ENCODE measurements around the gene IGSF8.

The IGSF8 gene

GRCh38 chr1:160068225-160068624 is 30.2 kb downstream of the IGSF8 start:
- H3K4me3 ChIP-seq (ENCODE audit: low read depth, low read length): no peak overlapping the region
- no peak for TF ChIP-seq CTCF (IDR thresholded peaks at IDR 0.05; ENCODE audit: low read depth, low read length, missing control alignments)
- DNase-seq (ENCODE audit: low read depth): no peak

- H3K4me3 ChIP-seq (ENCODE audit: low read depth, low read length): no peak overlapping the region
- DNase-seq (ENCODE audit: low read depth): no peak
- TF ChIP-seq CTCF (IDR thresholded peaks at IDR 0.05; ENCODE audit: low read depth, low read length, missing control alignments): no peak
Measured at GRCh38 chr1:160066829-160067745, 31.3 kb downstream of the IGSF8 start.

- DNase-seq (ENCODE audit: low read depth): no peak
- no peak for TF ChIP-seq CTCF (IDR thresholded peaks at IDR 0.05; ENCODE audit: low read depth, low read length, missing control alignments)
- no peak overlapping the region for H3K4me3 ChIP-seq (ENCODE audit: low read depth, low read length)
Measured at GRCh38 chr1:160064746-160065145, 33.7 kb downstream of the IGSF8 start.

- no peak overlapping the region for H3K4me3 ChIP-seq (ENCODE audit: low read depth, low read length)
- no peak for DNase-seq (ENCODE audit: low read depth)
- no peak for TF ChIP-seq CTCF (IDR thresholded peaks at IDR 0.05; ENCODE audit: low read depth, low read length, missing control alignments)
Measured at GRCh38 chr1:160064164-160064563, 34.3 kb downstream of the IGSF8 start.

- H3K4me3 ChIP-seq (ENCODE audit: low read depth, low read length): no peak overlapping the region
- DNase-seq (ENCODE audit: low read depth): no peak
- TF ChIP-seq CTCF (IDR thresholded peaks at IDR 0.05; ENCODE audit: low read depth, low read length, missing control alignments): no peak
Measured at GRCh38 chr1:160063176-160063575, 35.2 kb downstream of the IGSF8 start.

- DNase-seq (ENCODE audit: low read depth): no peak
- TF ChIP-seq CTCF (IDR thresholded peaks at IDR 0.05; ENCODE audit: low read depth, low read length, missing control alignments): no peak
- H3K4me3 ChIP-seq (ENCODE audit: low read depth, low read length): no peak overlapping the region
Measured at GRCh38 chr1:160062230-160062532, 36.2 kb downstream of the IGSF8 start.
